Effector memory CD4-positive, alpha-beta T cell (primary cell): ENCODE results near the gene CNOT8.

ENCODE experiments used
- DNase-seq, 3 donors: peaks; one replicate each; pipeline ENCODE4 v3.0.0-alpha.2; 2020
- H3K27ac ChIP-seq: 2 replicates; pipeline ENCODE4 v1.7.0; 2013; ENCODE audit warnings: mild to moderate bottlenecking, low read length, moderate library complexity; ENCODE audit not compliant: insufficient read depth, poor library complexity, severe bottlenecking
- H3K27me3 ChIP-seq: replicated peaks from 2 replicates; pipeline ENCODE4 v1.7.0; 2013; ENCODE audit warnings: mild to moderate bottlenecking, low read length; ENCODE audit not compliant: insufficient read depth, control insufficient read depth, poor library complexity, severe bottlenecking
- H3K36me3 ChIP-seq: 2 replicates; pipeline ENCODE4 v1.7.0; 2013; ENCODE audit warnings: mild to moderate bottlenecking, low read length, moderate library complexity; ENCODE audit not compliant: control insufficient read depth, insufficient read depth
- H3K4me1 ChIP-seq: 2 replicates; pipeline ENCODE4 v1.7.0; 2013; ENCODE audit warnings: low read length, mild to moderate bottlenecking; ENCODE audit not compliant: control insufficient read depth, insufficient read depth, poor library complexity, severe bottlenecking
- H3K4me3 ChIP-seq: 2 replicates; pipeline ENCODE4 v1.7.0; 2013; ENCODE audit warnings: low read length, low read depth, mild to moderate bottlenecking; ENCODE audit not compliant: insufficient read depth, poor library complexity, severe bottlenecking
- H3K9me3 ChIP-seq: 2 replicates; pipeline ENCODE4 v1.7.0; 2013; ENCODE audit warnings: mild to moderate bottlenecking, low read length, moderate library complexity; ENCODE audit not compliant: control insufficient read depth

The CNOT8 gene

DNA sequence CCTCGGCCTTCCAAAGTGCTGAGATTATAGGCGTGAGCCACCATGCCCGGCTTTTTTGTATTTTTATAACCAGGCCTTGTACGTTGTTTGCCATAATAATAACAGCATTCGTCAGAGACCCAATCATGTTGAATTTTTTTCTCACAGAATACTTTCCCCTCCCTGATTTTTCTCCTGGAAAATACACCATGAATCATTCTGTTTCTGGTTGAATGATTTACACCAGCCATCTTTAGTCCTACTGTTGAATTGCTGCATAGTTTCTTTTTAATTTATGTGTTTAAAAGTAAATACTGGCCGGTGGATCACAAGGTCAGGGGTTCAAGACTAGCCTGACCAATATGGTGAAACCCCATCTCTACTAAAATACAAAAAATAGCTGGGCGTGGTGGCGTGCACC, 3.5 kb downstream of the CNOT8 start:
- no peak overlapping the region for H3K4me3 ChIP-seq
- H3K4me1 ChIP-seq, result peaks cover 20% of the 10 kb centered on the region
- peaks cover 35% of the 10 kb centered on the region for H3K36me3 ChIP-seq
- H3K9me3 ChIP-seq, result no peaks in the 10 kb centered on the region
- no peak overlapping the region for H3K27ac ChIP-seq
- no peak for DNase-seq
- H3K27me3 ChIP-seq, result no peaks in the 10 kb centered on the region

DNA sequence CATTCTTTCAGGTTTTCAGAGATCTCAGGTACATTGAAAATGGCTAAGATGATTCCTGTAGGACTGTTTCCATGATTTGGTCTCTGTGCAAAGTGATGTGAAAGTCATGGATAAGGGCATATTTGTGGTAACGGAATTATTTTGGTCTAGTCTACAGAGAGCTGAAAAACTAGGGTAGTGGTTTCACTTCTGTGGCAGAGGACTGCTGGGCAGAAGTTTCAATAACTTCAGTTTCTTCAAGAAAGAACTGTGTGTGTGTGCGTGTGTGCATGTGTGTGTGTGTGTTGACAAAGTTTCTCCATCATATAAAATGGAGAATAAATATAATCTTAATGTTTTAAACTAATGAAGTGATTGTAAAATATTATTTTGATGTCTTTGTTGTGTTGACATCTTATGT, 4.3 kb downstream of the CNOT8 start:
- Histone ChIP-seq H3K4me1 (peaks cover 17% of the 10 kb centered on the region), H3K9me3 (no peaks in the 10 kb centered on the region), H3K4me3 (no peak overlapping the region), H3K27me3 (no peaks in the 10 kb centered on the region), H3K36me3 (peaks cover 35% of the 10 kb centered on the region), H3K27ac (no peak overlapping the region)
- no peak for DNase-seq

DNA sequence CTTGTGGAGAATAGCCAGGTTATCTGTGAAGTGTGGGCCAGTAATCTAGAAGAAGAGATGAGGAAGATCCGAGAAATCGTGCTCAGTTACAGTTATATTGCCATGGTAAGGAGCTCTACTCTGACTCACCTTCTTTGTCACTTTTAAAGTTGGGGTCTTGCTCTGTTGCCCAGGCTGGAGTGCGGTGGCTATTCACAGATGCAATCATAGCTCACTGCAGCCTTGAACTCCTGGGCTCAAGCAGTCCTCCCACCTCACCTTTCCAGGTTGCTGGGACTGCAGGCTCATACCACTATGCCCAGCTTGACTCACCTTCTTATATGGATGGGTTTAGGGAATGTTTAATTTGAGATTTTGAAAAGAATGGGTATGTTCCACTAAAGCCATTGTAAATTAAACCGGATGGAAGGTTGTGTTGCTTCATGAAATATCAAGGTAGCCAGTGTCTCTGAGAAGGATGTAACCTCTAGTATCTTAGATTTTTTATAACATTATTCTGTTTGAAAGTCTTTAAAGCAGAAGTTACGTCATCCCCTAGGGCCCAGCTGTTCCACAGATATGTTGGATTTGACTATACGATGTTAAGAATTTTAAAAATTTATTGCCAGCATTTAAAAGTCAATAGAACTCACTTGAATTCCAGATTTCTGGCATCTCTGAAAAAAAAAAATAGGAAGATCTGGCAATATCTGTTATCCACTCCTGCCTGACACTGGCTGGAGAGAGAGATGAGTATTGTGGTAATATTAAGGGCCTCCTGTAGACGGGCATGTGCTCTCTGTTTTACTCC, 5.1 kb downstream of the CNOT8 start:
- H3K27ac ChIP-seq, result no peak overlapping the region
- peaks cover 36% of the 10 kb centered on the region for H3K36me3 ChIP-seq
- no peaks in the 10 kb centered on the region for H3K27me3 ChIP-seq
- H3K9me3 ChIP-seq, result no peaks in the 10 kb centered on the region
- H3K4me3 ChIP-seq, result no peak overlapping the region
- H3K4me1 ChIP-seq, result peaks cover 17% of the 10 kb centered on the region
- DNase-seq, result no peak

DNA sequence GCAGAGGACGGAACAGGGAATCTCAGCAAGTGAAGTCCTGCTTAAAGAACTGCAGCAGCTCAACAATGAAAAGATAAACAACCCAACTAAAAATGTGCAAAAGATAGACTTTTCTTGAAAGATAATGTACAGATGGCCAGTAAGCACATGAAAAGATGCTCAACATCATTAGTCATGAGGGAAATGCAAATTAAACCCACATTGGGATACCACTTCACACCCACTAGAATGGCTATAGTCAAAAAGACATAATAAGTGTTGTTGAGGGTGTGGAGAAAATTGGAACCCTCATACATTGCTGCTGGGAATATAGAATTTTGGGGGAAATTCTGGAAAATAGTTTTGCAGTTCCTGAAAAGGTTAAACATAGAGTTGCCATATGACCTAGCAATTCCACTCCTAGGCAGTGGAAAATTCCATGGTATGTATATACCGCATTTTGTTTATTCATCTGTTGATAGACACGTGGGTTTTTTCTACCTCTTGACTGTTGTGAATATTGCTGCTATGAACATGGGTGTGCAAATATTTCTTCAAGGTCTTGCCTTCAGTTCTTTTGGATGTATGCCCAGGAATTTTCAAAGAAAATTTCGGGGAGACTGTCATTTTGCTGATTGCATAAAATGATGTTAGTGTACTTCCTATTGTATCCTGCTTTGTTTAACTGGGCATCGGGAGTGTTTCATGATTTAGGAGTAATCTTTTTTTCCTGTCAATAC, 7.2 kb downstream of the CNOT8 start:
- no peak overlapping the region for H3K4me3 ChIP-seq
- no peaks in the 10 kb centered on the region for H3K9me3 ChIP-seq
- no peak overlapping the region for H3K27ac ChIP-seq
- no peak for DNase-seq
- peaks cover 9% of the 10 kb centered on the region for H3K4me1 ChIP-seq
- H3K36me3 ChIP-seq, result peaks cover 43% of the 10 kb centered on the region
- no peaks in the 10 kb centered on the region for H3K27me3 ChIP-seq

DNA sequence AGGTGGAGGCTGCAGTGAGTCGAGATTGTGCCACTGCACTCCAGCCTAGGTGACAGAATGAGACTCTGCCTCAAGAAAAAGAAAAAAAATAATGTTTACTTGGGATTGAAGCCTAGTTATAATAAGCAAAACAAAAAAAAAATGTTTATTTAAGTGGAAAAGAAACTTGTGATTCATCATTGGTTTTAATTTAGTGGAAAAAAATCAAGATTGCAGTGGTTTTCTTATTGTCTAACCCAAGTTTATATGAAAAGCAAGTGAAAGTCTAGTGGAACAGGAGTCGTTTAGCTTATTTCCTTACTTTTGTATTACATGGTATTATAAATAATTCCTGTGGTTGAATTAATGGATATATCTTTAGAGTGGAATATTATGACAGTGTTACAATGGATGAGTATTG, 8.4 kb downstream of the CNOT8 start:
- no peak for DNase-seq
- Histone ChIP-seq H3K36me3 (peaks cover 50% of the 10 kb centered on the region), H3K9me3 (no peaks in the 10 kb centered on the region), H3K27ac (no peak overlapping the region), H3K27me3 (no peaks in the 10 kb centered on the region), H3K4me3 (no peak overlapping the region), H3K4me1 (no peaks in the 10 kb centered on the region)

DNA sequence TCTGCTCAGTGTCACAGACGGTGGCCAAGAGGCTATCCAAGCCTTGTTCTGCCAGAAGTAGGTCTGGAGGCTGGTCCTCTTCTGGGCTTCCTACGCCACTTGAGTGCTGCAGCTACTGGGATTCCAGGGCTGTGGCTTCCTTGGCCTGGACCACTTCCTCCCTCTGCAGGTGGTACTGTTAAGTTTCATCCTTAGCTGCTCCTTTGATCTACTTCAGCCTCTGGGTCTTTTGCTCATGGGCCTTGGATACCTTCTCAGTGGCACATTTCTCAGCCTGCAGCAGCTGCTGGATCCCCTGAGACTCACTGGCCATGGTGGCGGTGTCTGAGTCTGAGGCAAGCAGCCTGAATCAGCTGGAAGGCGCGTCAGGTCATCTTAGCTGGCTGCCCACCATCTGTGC, 10.3 kb downstream of the CNOT8 start:
- Histone ChIP-seq H3K27me3 (no peaks in the 10 kb centered on the region), H3K4me1 (no peaks in the 10 kb centered on the region), H3K9me3 (no peaks in the 10 kb centered on the region), H3K36me3 (peaks cover 53% of the 10 kb centered on the region), H3K27ac (no peak overlapping the region), H3K4me3 (no peak overlapping the region)
- DNase-seq, result no peak

DNA sequence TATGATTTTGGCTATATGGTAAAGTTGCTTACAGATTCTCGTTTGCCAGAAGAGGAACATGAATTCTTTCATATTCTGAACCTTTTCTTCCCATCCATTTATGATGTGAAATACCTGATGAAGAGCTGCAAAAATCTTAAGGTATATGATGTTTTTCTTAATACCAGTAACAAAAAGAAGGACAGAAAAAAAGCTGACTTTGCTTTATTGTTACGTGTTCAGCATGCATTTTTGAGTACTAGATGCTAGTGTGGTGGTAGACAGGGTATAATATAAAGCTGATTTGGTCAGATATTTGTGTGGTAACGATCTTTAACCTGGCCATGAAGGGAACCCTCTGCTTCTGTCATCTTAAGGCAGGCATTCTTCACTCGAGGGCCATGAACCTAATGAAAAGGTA, 13.3 kb downstream of the CNOT8 start:
- H3K36me3 ChIP-seq, result peaks cover 56% of the 10 kb centered on the region
- no peaks in the 10 kb centered on the region for H3K9me3 ChIP-seq
- H3K27ac ChIP-seq, result peak overlapping the region; percentile 7
- no peak overlapping the region for H3K4me3 ChIP-seq
- H3K4me1 ChIP-seq, result no peaks in the 10 kb centered on the region
- no peaks in the 10 kb centered on the region for H3K27me3 ChIP-seq
- no peak for DNase-seq

DNA sequence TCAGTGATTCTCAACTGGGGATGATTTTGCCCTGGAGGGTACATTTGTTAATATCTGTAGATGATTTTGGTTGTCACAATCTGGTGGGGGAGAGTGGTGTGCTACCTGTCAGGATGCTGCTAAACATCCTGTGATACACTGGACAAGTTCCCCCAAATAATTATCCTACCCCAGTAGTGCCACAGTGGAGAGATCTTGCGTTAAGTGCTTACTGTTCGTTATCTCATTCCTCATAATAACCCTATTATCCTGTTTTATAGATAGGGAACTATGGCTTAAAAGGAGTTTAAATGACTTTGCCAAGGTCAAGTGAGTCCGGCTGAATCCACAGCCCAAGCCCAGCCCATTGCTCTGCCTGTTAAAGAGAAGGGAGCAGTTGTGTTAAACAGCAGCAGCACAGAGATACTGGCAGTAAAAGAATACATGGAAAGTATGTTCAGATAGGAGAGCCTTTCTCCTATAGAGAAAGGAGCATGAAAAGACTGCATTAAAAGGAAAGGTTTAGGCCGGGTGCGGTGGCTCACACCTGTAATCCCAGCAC, 15.4 kb downstream of the CNOT8 start:
- peaks cover 4% of the 10 kb centered on the region for H3K9me3 ChIP-seq
- no peaks in the 10 kb centered on the region for H3K27me3 ChIP-seq
- H3K4me1 ChIP-seq, result no peaks in the 10 kb centered on the region
- DNase-seq, result no peak
- H3K36me3 ChIP-seq, result peaks cover 61% of the 10 kb centered on the region
- H3K27ac ChIP-seq, result no peak overlapping the region
- H3K4me3 ChIP-seq, result no peak overlapping the region

DNA sequence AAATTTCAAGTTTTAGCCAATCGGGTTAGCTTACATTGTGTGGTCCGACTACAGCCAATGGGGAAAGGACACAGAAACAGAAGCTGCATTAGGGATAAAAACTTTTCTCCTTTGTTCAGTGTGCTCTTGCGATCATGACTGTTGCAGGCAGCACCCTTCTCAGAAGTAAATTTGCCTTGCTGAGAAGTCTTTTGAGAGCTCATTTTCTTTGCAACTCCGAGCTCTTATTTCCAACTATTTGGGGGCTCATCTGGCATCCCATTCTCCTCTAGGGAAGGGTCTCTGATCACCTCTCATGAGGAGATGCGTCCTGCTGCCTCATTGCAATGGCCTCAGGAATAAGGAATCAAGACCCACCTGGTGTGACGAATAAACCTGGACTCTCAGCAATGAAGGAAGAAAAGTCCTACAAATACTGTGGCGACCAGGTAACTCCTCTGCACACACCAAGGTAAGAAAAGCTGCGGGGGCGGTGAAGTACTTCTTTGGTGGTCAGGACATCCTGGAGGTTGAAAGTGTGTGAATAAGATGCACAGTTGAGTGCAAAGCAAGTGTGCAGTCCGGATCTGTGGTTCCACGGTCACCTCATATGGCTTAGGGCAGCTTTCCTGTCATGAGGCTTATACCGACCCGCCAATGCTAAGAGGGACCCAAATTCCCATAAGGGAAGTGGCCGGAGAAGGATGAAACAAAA, 20.4 kb downstream of the CNOT8 start:
- Histone ChIP-seq H3K27me3 (no peaks in the 10 kb centered on the region), H3K36me3 (peaks cover 42% of the 10 kb centered on the region), H3K4me3 (no peak overlapping the region), H3K27ac (no peak overlapping the region), H3K9me3 (peaks cover 8% of the 10 kb centered on the region), H3K4me1 (no peaks in the 10 kb centered on the region)
- DNase-seq, result no peak

DNA sequence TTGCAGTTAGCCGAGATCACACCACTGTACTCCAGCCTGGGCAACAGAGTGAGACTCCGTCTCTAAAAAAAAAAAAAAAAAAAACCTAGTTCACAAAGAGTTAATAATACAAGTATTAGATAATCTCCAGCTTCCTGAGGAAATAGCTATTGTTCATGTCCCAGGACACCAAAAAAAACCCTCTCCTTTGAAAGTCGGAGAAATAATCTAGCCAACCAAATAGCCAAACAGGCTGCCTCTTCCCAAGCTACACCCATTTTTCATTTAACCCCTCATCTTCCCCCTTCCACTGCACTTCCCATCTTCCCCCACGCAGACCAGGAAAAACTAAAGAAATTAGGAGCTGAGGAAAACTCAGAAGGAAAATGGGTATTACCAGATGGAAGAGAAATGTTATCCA, 23.6 kb downstream of the CNOT8 start:
- Histone ChIP-seq H3K9me3 (peaks cover 21% of the 10 kb centered on the region), H3K4me1 (no peaks in the 10 kb centered on the region), H3K27ac (no peak overlapping the region), H3K27me3 (no peaks in the 10 kb centered on the region), H3K36me3 (peaks cover 17% of the 10 kb centered on the region), H3K4me3 (no peak overlapping the region)
- DNase-seq, result no peak
